ENCODE results near the gene PDE6G.

PDE6G gene

DNA sequence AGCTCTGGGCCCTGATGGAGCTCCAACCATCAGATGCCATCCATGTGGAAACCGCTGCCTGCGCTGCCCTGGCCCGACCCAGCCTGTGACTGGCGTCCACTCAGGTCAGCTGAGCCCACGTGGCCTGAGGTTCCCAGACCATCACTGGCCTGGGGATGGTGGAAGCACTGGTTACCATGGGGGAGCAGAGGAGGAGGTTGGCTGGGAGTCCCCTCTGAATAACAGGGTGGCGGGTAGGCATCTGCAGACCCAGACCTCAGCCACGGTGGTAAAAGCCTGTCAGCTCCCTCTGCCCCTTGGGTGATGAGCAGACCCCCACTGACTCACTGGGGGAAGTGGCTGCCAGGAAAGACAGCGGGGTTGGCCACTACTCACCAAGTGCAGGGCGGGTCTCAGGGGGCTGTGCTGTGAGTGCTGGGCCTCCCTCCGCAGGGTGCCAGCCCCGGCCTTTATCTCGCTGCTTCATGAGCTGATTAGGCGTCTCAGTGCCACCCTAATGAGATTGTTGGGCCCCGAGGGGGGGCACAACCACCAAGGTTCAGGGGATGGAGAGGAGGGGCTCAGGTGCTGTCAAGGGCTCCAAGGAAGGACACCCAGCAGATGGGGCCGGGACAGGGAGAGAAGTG, at the start of gene PDE6G:
PDE6G (minus strand) TSS at position 425 of the 626 bp plus-strand sequence. CDS start 3,237 bp downstream, outside the sequence.
- H3K4me1 ChIP-seq (ENCODE audit: control insufficient read depth in 1 of 2, insufficient read depth in 2 of 2, low read length in 2 of 2): no peaks in the 10 kb centered on the region

GRCh38 chr17:81705518-81706231, 49.3 kb upstream of the PDE6G start:
- Histone ChIP-seq H3K27me3 (ENCODE audit: low read depth, low read length) (no peaks in the 10 kb centered on the region), H3K4me3 (ENCODE audit: low read depth in 1 of 2, low read length in 2 of 2) (no peak overlapping the region), H3K9me3 (ENCODE audit: control insufficient read depth in 1 of 2, low read length in 2 of 2) (no peaks in the 10 kb centered on the region), H3K27ac (ENCODE audit: low read length) (no peak overlapping the region), H3K4me1 (ENCODE audit: control insufficient read depth in 1 of 2, insufficient read depth in 2 of 2, low read length in 2 of 2) (peaks cover 23 to 36% of the 10 kb centered on the region in 2 donors), H3K36me3 (ENCODE audit: control insufficient read depth in 1 of 2, insufficient read depth in 2 of 2, low read length in 2 of 2) (peaks cover 12 to 34% of the 10 kb centered on the region in 2 donors)

More for the DNA sequence above, at the start of gene PDE6G:
- Histone ChIP-seq H3K27ac (ENCODE audit: low read length) (no peak within 1 kb of the TSS), H3K4me3 (ENCODE audit: low read depth in 1 of 2, low read length in 2 of 2) (no peak within 1 kb of the TSS), H3K36me3 (ENCODE audit: control insufficient read depth in 1 of 2, insufficient read depth in 2 of 2, low read length in 2 of 2) (no peaks in the 10 kb centered on the region), H3K9me3 (ENCODE audit: control insufficient read depth in 1 of 2, low read length in 2 of 2) (no peaks in the 10 kb centered on the region), H3K27me3 (ENCODE audit: low read depth, low read length) (no peaks in the 10 kb centered on the region)

GRCh38 chr17:81703747-81704654, 47.7 kb upstream of the PDE6G start:
- Histone ChIP-seq H3K36me3 (ENCODE audit: control insufficient read depth in 1 of 2, insufficient read depth in 2 of 2, low read length in 2 of 2) (peaks cover 13 to 44% of the 10 kb centered on the region in 2 donors), H3K9me3 (ENCODE audit: control insufficient read depth in 1 of 2, low read length in 2 of 2) (no peaks in the 10 kb centered on the region), H3K4me3 (ENCODE audit: low read depth in 1 of 2, low read length in 2 of 2) (peak overlapping the region; percentile 81 to 94), H3K27ac (ENCODE audit: low read length) (peak overlapping the region; percentile 96), H3K4me1 (ENCODE audit: control insufficient read depth in 1 of 2, insufficient read depth in 2 of 2, low read length in 2 of 2) (peaks cover 17 to 32% of the 10 kb centered on the region in 2 donors), H3K27me3 (ENCODE audit: low read depth, low read length) (no peaks in the 10 kb centered on the region)

GRCh38 chr17:81702934-81703746, 46.8 kb upstream of the PDE6G start, which contains the start of gene MRPL12:
MRPL12 (plus strand) TSS chr17:81703367; CDS start chr17:81703502, 135 bp downstream.
- Histone ChIP-seq H3K27ac (ENCODE audit: low read length) (peak within 1 kb of the TSS; percentile 96), H3K36me3 (ENCODE audit: control insufficient read depth in 1 of 2, insufficient read depth in 2 of 2, low read length in 2 of 2) (peaks cover 15 to 51% of the 10 kb centered on the region in 2 donors), H3K4me3 (ENCODE audit: low read depth in 1 of 2, low read length in 2 of 2) (peak within 1 kb of the TSS; percentile 81 to 94), H3K27me3 (ENCODE audit: low read depth, low read length) (no peaks in the 10 kb centered on the region), H3K4me1 (ENCODE audit: control insufficient read depth in 1 of 2, insufficient read depth in 2 of 2, low read length in 2 of 2) (peaks cover 17 to 32% of the 10 kb centered on the region in 2 donors), H3K9me3 (ENCODE audit: control insufficient read depth in 1 of 2, low read length in 2 of 2) (no peaks in the 10 kb centered on the region)

DNA sequence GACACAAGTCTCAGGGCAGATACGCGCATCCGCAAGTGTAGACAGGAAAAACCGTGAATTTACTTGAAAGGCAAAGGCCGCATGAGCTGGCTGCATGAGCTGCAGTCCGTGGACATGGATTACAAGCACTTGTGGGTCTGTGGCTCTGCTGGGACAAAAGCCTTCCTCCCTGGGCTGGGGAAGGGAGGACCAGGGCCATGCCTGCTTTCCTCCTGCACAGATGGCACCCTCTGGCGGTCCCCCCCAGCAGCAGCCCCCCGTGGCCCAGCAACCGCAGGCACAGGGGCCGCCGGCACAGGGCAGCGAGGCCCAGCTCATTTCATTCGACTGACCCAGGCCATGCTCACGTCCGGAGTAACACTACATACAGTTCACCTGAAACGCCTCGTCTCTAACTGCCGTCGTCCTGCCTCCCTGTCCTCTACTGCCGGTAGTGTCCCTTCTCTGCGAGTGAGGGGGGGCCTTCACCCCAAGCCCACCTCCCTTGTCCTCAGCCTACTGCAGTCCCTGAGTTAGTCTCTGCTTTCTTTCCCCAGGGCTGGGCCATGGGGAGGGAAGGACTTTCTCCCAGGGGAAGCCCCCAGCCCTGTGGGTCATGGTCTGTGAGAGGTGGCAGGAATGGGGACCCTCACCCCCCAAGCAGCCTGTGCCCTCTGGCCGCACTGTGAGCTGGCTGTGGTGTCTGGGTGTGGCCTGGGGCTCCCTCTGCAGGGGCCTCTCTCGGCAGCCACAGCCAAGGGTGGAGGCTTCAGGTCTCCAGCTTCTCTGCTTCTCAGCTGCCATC, 45.1 kb upstream of the PDE6G start:
- peaks cover 19 to 51% of the 10 kb centered on the region in 2 donors for H3K36me3 ChIP-seq (ENCODE audit: control insufficient read depth in 1 of 2, insufficient read depth in 2 of 2, low read length in 2 of 2)
- H3K27me3 ChIP-seq (ENCODE audit: low read depth, low read length): no peaks in the 10 kb centered on the region
- H3K9me3 ChIP-seq (ENCODE audit: control insufficient read depth in 1 of 2, low read length in 2 of 2): no peaks in the 10 kb centered on the region
- H3K27ac ChIP-seq (ENCODE audit: low read length): no peak overlapping the region
- peak overlapping the region; percentile 11 to 94 for H3K4me3 ChIP-seq (ENCODE audit: low read depth in 1 of 2, low read length in 2 of 2)
- peaks cover 17 to 32% of the 10 kb centered on the region in 2 donors for H3K4me1 ChIP-seq (ENCODE audit: control insufficient read depth in 1 of 2, insufficient read depth in 2 of 2, low read length in 2 of 2)

DNA sequence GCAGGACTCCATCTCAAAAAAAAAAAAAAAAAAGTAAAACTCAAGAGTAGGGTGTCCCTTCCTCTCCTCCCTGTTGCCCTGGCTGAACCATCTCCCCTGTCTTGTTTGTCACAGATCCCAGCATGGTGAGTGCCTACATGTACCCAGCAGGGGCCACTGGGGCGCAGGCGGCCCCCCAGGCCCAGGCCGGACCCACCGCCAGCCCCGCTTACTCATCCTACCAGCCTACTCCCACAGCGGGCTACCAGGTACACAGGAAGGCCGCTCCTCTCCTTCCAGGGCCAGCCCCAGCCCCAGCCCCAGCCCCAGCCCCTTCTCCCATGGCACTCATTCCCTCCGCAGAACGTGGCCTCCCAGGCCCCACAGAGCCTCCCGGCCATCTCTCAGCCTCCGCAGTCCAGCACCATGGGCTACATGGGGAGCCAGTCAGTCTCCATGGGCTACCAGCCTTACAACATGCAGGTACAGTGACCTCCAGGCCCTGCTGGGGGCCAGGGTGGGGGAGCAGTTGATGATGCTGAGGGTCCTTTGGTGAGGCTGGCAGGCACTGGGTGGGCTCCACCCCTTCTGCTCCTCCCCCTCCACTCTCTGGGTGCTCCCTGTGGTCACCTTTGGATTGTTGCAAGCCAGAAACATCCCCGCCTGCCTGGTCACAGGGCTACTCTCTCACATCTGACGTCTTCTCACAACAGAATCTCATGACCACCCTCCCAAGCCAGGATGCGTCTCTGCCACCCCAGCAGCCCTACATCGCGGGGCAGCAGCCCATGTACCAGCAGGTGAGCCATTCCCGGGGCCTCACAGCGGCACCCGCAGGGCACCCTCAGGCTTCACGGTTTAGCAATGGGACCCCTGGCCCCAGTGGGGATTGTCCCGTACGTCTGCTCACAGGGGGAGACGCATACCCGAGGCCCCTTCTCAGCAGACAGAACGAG, 44.3 kb upstream of the PDE6G start:
- Histone ChIP-seq H3K9me3 (ENCODE audit: control insufficient read depth in 1 of 2, low read length in 2 of 2) (no peaks in the 10 kb centered on the region), H3K27me3 (ENCODE audit: low read depth, low read length) (no peaks in the 10 kb centered on the region), H3K36me3 (ENCODE audit: control insufficient read depth in 1 of 2, insufficient read depth in 2 of 2, low read length in 2 of 2) (peaks cover 16 to 51% of the 10 kb centered on the region in 2 donors), H3K27ac (ENCODE audit: low read length) (no peak overlapping the region), H3K4me1 (ENCODE audit: control insufficient read depth in 1 of 2, insufficient read depth in 2 of 2, low read length in 2 of 2) (peaks cover 17 to 32% of the 10 kb centered on the region in 2 donors), H3K4me3 (ENCODE audit: low read depth in 1 of 2, low read length in 2 of 2) (no peak overlapping the region)

- Histone ChIP-seq H3K36me3 (ENCODE audit: control insufficient read depth in 1 of 2, insufficient read depth in 2 of 2, low read length in 2 of 2) (peaks cover 28 to 77% of the 10 kb centered on the region in 2 donors), H3K27ac (ENCODE audit: low read length) (no peak overlapping the region)
Measured at GRCh38 chr17:81697261-81698044, 41.1 kb upstream of the PDE6G start.

GRCh38 chr17:81696218-81696941, 40.0 kb upstream of the PDE6G start:
- Histone ChIP-seq H3K36me3 (ENCODE audit: control insufficient read depth in 1 of 2, insufficient read depth in 2 of 2, low read length in 2 of 2) (peaks cover 35 to 88% of the 10 kb centered on the region in 2 donors), H3K9me3 (ENCODE audit: control insufficient read depth in 1 of 2, low read length in 2 of 2) (no peaks in the 10 kb centered on the region), H3K4me1 (ENCODE audit: control insufficient read depth in 1 of 2, insufficient read depth in 2 of 2, low read length in 2 of 2) (peaks cover 4 to 9% of the 10 kb centered on the region in 2 donors), H3K27ac (ENCODE audit: low read length) (no peak overlapping the region), H3K4me3 (ENCODE audit: low read depth in 1 of 2, low read length in 2 of 2) (no peak overlapping the region), H3K27me3 (ENCODE audit: low read depth, low read length) (no peaks in the 10 kb centered on the region)

More at GRCh38 chr17:81697261-81698044, 41.1 kb upstream of the PDE6G start:
- H3K27me3 ChIP-seq (ENCODE audit: low read depth, low read length): no peaks in the 10 kb centered on the region
- H3K4me3 ChIP-seq (ENCODE audit: low read depth in 1 of 2, low read length in 2 of 2): no peak overlapping the region
- no peaks in the 10 kb centered on the region for H3K9me3 ChIP-seq (ENCODE audit: control insufficient read depth in 1 of 2, low read length in 2 of 2)
- H3K4me1 ChIP-seq (ENCODE audit: control insufficient read depth in 1 of 2, insufficient read depth in 2 of 2, low read length in 2 of 2): peaks cover 9 to 20% of the 10 kb centered on the region in 2 donors
